Limb (tissue), 2 donors: ENCODE data around the gene TPRA1.
"Not testable (repeated sequence)": the region's sequence is repeated elsewhere in the genome, so short reads cannot be mapped to it uniquely, and the experiment has no call there.

Source experiments
- DNase-seq, 2 donors: peaks; one replicate each; pipeline ENCODE4 v3.0.0-alpha.2; 2016; ENCODE audit errors: extremely low spot score in 2 of 2

The TPRA1 gene

GRCh38 chr3:127536830-127537812 lies 53.4 kb downstream of the TPRA1 start:
- DNase-seq = peak in 1 of 2 donors; percentile 51

- DNase-seq = no peak
These were observed 54.4 kb downstream of the TPRA1 start for GRCh38 chr3:127535901-127536829.

GRCh38 chr3:127535106-127535785 lies 55.3 kb downstream of the TPRA1 start:
- no peak for DNase-seq

- DNase-seq = no peak
These were observed 56.0 kb downstream of the TPRA1 start for GRCh38 chr3:127534564-127534963.

GRCh38 chr3:127534161-127534451 lies 56.4 kb downstream of the TPRA1 start:
- DNase-seq = no peak

- DNase-seq = no peak
These were observed 57.9 kb downstream of the TPRA1 start for GRCh38 chr3:127532561-127533203.

- no peak for DNase-seq
These were observed 58.7 kb downstream of the TPRA1 start for GRCh38 chr3:127531821-127532220.

- DNase-seq = not testable (repeated sequence)
These were observed 59.7 kb downstream of the TPRA1 start for GRCh38 chr3:127530863-127531262.

- no peak for DNase-seq
These were observed 61.0 kb downstream of the TPRA1 start for GRCh38 chr3:127529346-127530188.

GRCh38 chr3:127525373-127525772 lies 65.2 kb downstream of the TPRA1 start:
- DNase-seq = no peak

- DNase-seq = peak in 1 of 2 donors; percentile 58
These were observed 66.1 kb downstream of the TPRA1 start for GRCh38 chr3:127524296-127524896.
